OCI-LY1 (cell line): ENCODE measurements around the gene LRRC71.

Experiments
- EZH2 ChIP-seq: fragments of 200-600 bp; sonication (generic), shearing (Covaris generic); IDR thresholded peaks from 2 replicates; pipeline ENCODE4 v1.8.0; 2017; ENCODE audit warnings: borderline replicate concordance, mixed run types, mild to moderate bottlenecking, antibody characterized with exemption, low read length, moderate library complexity, mixed read lengths
- TF ChIP-seq, protein P1 (sequence below): fragments of 200-600 bp; sonication (generic), shearing (Covaris generic); IDR thresholded peaks from 2 replicates; pipeline ENCODE4 v1.5.1; 2017; ENCODE audit warnings: mild to moderate bottlenecking, antibody characterized with exemption, low read length, moderate library complexity, mixed read lengths

DNA sequence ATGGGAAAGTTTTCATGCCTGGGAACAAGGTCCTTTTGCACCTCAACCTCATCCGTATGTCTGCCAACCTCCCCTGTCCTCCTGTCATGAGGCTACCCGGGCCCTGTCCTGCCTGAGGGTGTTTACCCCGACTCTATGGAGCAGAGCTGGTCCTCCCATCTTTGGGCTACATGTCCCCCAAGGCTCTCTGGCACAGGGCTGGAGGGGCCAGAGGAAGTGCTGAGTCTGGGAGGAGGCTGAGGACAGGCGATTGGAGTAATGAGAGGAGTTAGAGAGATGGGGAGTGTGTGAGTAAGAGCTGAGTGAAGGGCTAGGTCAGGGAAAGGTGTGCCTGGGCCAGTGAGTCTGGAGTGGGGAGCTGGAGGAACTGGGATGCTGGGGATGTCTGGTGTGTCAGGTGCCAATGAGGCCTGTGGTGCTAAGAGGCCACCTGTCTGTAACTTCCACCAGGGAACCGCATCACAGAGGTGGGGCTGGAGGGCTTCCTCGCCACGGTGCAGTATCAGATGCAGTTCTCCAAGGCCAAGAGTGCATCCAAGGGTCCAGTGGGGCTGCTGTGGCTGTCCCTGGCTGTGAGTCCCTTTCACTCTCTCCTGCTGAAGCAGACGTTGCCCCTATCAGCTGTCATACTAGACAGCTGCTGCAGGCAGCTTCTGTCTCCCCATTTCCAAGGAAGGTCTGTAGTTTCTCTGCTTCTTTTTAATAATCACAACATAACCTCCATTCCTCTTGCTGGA, 11.7 kb downstream of the LRRC71 start:
- TF ChIP-seq, protein P1, sequence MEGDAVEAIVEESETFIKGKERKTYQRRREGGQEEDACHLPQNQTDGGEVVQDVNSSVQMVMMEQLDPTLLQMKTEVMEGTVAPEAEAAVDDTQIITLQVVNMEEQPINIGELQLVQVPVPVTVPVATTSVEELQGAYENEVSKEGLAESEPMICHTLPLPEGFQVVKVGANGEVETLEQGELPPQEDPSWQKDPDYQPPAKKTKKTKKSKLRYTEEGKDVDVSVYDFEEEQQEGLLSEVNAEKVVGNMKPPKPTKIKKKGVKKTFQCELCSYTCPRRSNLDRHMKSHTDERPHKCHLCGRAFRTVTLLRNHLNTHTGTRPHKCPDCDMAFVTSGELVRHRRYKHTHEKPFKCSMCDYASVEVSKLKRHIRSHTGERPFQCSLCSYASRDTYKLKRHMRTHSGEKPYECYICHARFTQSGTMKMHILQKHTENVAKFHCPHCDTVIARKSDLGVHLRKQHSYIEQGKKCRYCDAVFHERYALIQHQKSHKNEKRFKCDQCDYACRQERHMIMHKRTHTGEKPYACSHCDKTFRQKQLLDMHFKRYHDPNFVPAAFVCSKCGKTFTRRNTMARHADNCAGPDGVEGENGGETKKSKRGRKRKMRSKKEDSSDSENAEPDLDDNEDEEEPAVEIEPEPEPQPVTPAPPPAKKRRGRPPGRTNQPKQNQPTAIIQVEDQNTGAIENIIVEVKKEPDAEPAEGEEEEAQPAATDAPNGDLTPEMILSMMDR: no peak
- no peak for TF ChIP-seq EZH2
